Keratinocyte (primary cell): ENCODE measurements around the gene DCAF7.

Source experiments
- EZH2 ChIP-seq: IDR thresholded peaks from one replicate; pipeline ENCODE4 v1.6.1; 2012; ENCODE audit warnings: inconsistent platforms, mild to moderate bottlenecking, low read length, moderate library complexity
- TF ChIP-seq, protein P1 (sequence below), 3 experiments: IDR thresholded peaks in 1 of 3; conservative IDR thresholded peaks in 1 of 3; optimal IDR thresholded peaks in 1 of 3; 2 replicates in 2 of 3; 3 replicates in 1 of 3; pipeline versions ENCODE3 to v1.5.1; 2011; ENCODE audit warnings: low read length in 3 of 3, mild to moderate bottlenecking in 3 of 3, moderate library complexity in 2 of 3, control low read depth in 1 of 3, inconsistent platforms in 1 of 3; ENCODE audit not compliant: insufficient read depth in 2 of 3; ENCODE audit errors: extremely low read depth in 1 of 3

DNA sequence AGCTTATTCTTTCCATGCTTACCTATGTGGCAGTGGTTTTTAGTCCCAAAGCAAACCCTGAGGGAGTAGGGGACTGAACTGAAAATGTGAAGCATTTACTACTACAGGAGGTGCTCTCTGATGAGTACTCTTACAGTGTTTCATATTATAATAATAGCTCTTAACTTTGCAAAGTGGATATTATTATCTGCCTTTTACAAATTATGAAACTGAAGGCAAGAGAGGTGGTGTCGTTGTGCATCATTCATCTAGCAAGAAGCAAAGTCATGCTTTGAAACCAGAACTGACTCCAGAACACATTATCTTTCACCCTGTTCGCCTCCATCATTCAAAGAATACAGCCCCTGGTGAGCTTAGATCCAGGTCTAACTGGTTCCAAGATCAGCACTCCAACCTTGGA lies 35.3 kb upstream of the DCAF7 start:
- TF ChIP-seq, protein P1, sequence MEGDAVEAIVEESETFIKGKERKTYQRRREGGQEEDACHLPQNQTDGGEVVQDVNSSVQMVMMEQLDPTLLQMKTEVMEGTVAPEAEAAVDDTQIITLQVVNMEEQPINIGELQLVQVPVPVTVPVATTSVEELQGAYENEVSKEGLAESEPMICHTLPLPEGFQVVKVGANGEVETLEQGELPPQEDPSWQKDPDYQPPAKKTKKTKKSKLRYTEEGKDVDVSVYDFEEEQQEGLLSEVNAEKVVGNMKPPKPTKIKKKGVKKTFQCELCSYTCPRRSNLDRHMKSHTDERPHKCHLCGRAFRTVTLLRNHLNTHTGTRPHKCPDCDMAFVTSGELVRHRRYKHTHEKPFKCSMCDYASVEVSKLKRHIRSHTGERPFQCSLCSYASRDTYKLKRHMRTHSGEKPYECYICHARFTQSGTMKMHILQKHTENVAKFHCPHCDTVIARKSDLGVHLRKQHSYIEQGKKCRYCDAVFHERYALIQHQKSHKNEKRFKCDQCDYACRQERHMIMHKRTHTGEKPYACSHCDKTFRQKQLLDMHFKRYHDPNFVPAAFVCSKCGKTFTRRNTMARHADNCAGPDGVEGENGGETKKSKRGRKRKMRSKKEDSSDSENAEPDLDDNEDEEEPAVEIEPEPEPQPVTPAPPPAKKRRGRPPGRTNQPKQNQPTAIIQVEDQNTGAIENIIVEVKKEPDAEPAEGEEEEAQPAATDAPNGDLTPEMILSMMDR (optimal IDR thresholded peaks at IDR 0.05 in 1 of 3, IDR thresholded peaks at IDR 0.05 in 1 of 3, conservative IDR thresholded peaks at IDR 0.05 in 1 of 3; ENCODE audit: extremely low read depth in 1 of 3, insufficient read depth in 2 of 3, low read length in 3 of 3), result no peak
- no peak for TF ChIP-seq EZH2
